ENCODE data around the gene GCGR. TPM values are rescaled to one million over a fixed set of nuclear protein-coding genes. Genes with fewer than 3 reads are reported as not detected.
A peak's percentile ranks its signal among the peaks of the same experiment; 100 is the strongest.

Gene GCGR
- total and polyA plus RNA-seq, 2 donors (not counting 1 experiment from before 2014, with no cell fraction given) = not detected

DNA sequence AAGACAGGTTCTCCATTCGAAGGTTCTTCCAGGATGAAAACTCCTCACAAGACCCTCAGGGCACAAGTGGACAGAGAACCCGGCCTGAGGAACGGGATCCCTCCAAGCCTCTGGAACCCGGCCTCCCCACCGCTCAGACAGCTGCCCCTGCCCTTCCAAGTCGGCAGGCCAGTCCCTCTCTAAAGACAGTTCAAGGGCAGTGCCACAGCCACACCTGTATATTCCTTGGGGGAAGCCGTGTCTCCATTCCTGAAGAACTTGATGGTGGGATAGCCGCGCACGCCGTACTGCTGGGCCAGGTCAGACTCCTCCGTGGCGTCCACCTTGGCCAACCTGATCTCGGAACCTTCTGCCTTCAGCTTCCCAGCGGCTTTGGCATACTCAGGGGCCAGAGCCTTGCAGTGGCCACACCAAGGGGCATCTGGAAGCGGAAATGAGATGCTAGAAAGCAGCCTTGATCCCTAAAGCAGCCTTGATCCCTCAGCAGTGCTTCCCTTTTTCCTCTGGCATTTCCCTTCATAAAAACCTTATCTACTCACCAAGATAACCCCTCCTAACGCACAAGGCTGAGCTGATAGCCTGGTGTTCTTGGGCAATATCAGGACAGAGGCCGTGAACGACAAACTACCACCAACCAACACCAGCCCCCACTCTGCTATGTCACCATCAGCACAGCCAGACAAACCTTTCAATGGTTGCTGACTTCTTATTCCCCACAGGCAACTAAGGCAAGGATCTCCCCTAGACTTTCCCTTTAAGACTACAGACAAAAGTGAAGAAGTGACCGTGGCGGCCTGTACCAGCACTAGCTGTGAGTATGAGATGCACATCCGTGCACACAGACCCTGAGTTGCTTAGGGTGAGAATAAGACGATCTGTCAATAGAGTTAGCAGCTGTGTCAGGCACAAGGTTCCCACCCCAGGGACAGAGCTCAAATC, 55.3 kb downstream of the GCGR start:
- ATAC-seq (ENCODE audit: low read depth) (no peak), DNase-seq (peak; percentile 26)
- TF ChIP-seq CTCF (IDR thresholded peaks at IDR 0.05) (no peak), EZH2 (IDR thresholded peaks at IDR 0.05; ENCODE audit: borderline replicate concordance, insufficient read depth, low read depth, low read length, poor library complexity, severe bottlenecking) (no peak)
- Histone ChIP-seq H3K79me2 (ENCODE audit: control insufficient read depth, insufficient read depth, low read length) (peaks cover 52% of the 10 kb centered on the region), H3K4me1 (ENCODE audit: control insufficient read depth in 2 of 2, insufficient read depth in 2 of 2, low read length in 2 of 2) (peaks cover 17 to 26% of the 10 kb centered on the region in 2 donors), H3K27me3 (replicated peaks in 1 of 4; ENCODE audit: control extremely low read depth in 1 of 4, control insufficient read depth in 3 of 4, insufficient read depth in 4 of 4, low read length in 3 of 4) (no peaks in the 10 kb centered on the region), H2AFZ (ENCODE audit: insufficient read depth, low read depth, low read length, poor library complexity, severe bottlenecking) (peak overlapping the region; percentile 76), H4K20me1 (ENCODE audit: control insufficient read depth, insufficient read depth, low read length, poor library complexity, severe bottlenecking) (peaks cover 33% of the 10 kb centered on the region), H3K36me3 (replicated peaks in 1 of 2; ENCODE audit: control extremely low read depth in 1 of 2, control insufficient read depth in 1 of 2, extremely low read depth in 1 of 2, insufficient read depth in 2 of 2, low read length in 1 of 2) (peaks cover 4 to 28% of the 10 kb centered on the region in 2 experiments), H3K9ac (ENCODE audit: low read length) (peak overlapping the region; percentile 84), H3K4me2 (replicated peaks; ENCODE audit: low read depth, low read length, poor library complexity, severe bottlenecking) (peak overlapping the region; percentile 87), H3K4me3 (ENCODE audit: control extremely low read depth in 1 of 5, extremely low read depth in 1 of 5, insufficient read depth in 1 of 5, low read depth in 2 of 5, low read length in 4 of 5) (peak overlapping the region; percentile 58 to 80 (median 74)), H3K27ac (ENCODE audit: low read length in 2 of 2) (peak overlapping the region in 1 of 2 donors; percentile 85), H3K9me3 (ENCODE audit: control extremely low read depth in 1 of 3, control insufficient read depth in 2 of 3, insufficient read depth in 1 of 3, low read length in 2 of 3) (no peaks in the 10 kb centered on the region)
- Mint-ChIP-seq H3K27ac (peak overlapping the region; percentile 73), H3K4me1 (peaks cover 32% of the 10 kb centered on the region), H3K27me3 (no peaks in the 10 kb centered on the region), H3K4me3 (peak overlapping the region; percentile 90), H3K9me3 (ENCODE audit: insufficient read depth) (no peaks in the 10 kb centered on the region)
- ChIA-PET CTCF (no interaction called here), POLR2A (interaction anchor here (1.6 kb wide), 1 partner anchor 25 kb away, joined by 4 read pairs; no protein-coding TSS in a partner anchor)
- 77% methylated on average over 22 of the region's 23 CpGs for WGBS (ENCODE audit: insufficient coverage)
- intact Hi-C loops (cut with micrococcal nuclease) = no loop called here

Data from B cell (primary cell).